Endothelial cell of umbilical vein (primary cell): Measurements from ENCODE around the gene DTL. TPM values are rescaled to one million over a fixed set of nuclear protein-coding genes. Genes with fewer than 3 reads are reported as not detected.

ENCODE experiments used
- BruUV-seq: library from RNA; stranded (reverse); fragments of 400-500 nt; replicated peaks from 2 replicates; lab custom pipeline; 2021; lab: Mats Ljungman, UMichigan
- CTCF ChIA-PET: fragments of 300-600, 350-600 bp; sonication (Branson Sonifier 250); formaldehyde crosslinking; loops from one replicate; lab custom pipeline; 2021; ENCODE audit warnings: antibody characterized with exemption, inconsistent platforms; lab: Charles Lee
- POLR2A ChIA-PET: fragments of 300-600, 350-600 bp; sonication (Branson Sonifier 250); formaldehyde crosslinking; loops from one replicate; lab custom pipeline; 2021; ENCODE audit warnings: antibody characterized with exemption, inconsistent platforms; lab: Charles Lee
- DNase-seq: peaks from one replicate; pipeline ENCODE4 v3.0.0-alpha.2; 2011; ENCODE audit warnings: low read depth, low spot score
- FAIRE-seq: peaks from 2 replicates; lab custom pipeline; 2011; peaks lifted over from hg19 to GRCh38; lab: Jason Lieb, UNC
- H2AFZ ChIP-seq: 2 replicates; pipeline ENCODE4 v1.6.0; 2012; ENCODE audit warnings: low read depth, low read length, control low read depth, inconsistent platforms
- H3K27ac ChIP-seq: 2 replicates; pipeline ENCODE4 v1.5.1; 2011; ENCODE audit warnings: low read depth, mild to moderate bottlenecking, control low read depth, low read length, moderate library complexity; ENCODE audit not compliant: insufficient read depth
- H3K27me3 ChIP-seq, 2 experiments: 2 replicates each; pipeline versions ENCODE4 v1.6.0 to v1.6.1; 2011; ENCODE audit warnings: low read length in 2 of 2, mixed read lengths in 1 of 2; ENCODE audit not compliant: control insufficient read depth in 2 of 2, insufficient read depth in 2 of 2
- H3K36me3 ChIP-seq, 2 experiments: 2 replicates in 1 of 2; 3 replicates in 1 of 2; pipeline ENCODE4 v1.5.1; 2011; ENCODE audit warnings: low read length in 2 of 2, mild to moderate bottlenecking in 1 of 2, moderate library complexity in 1 of 2; ENCODE audit not compliant: control insufficient read depth in 2 of 2, insufficient read depth in 2 of 2; ENCODE audit errors: extremely low read depth in 1 of 2
- H3K4me1 ChIP-seq: 3 replicates; pipeline ENCODE4 v1.5.1; 2011; ENCODE audit warnings: mild to moderate bottlenecking, low read length; ENCODE audit not compliant: control insufficient read depth, insufficient read depth; ENCODE audit errors: extremely low read depth
- H3K4me2 ChIP-seq: 2 replicates; pipeline ENCODE4 v1.6.1; 2011; ENCODE audit warnings: low read length, control low read depth, mixed read lengths; ENCODE audit not compliant: insufficient read depth
- H3K4me3 ChIP-seq, 3 experiments: fragments of 200-600 bp in 1 of 3; sonication (generic), shearing (Covaris generic) in 1 of 3; replicated peaks in 1 of 3; 2 replicates each; pipeline ENCODE4 v1.5.1; 2011 to 2016; ENCODE audit warnings: control low read depth in 3 of 3, low read length in 3 of 3, mild to moderate bottlenecking in 2 of 3, inconsistent platforms in 1 of 3, low read depth in 1 of 3, moderate library complexity in 1 of 3; ENCODE audit not compliant: insufficient read depth in 1 of 3
- H3K79me2 ChIP-seq: 2 replicates; pipeline ENCODE4 v1.6.0; 2012; ENCODE audit warnings: low read length, inconsistent platforms; ENCODE audit not compliant: control insufficient read depth, insufficient read depth
- H3K9ac ChIP-seq: replicated peaks from 2 replicates; pipeline ENCODE3; 2011; ENCODE audit warnings: low read length, control low read depth; ENCODE audit not compliant: insufficient read depth; ENCODE audit errors: extremely low read depth
- H3K9me1 ChIP-seq: replicated peaks from 3 replicates; pipeline ENCODE4 v1.6.0; 2011; ENCODE audit warnings: mild to moderate bottlenecking, low read length; ENCODE audit not compliant: control insufficient read depth, insufficient read depth; ENCODE audit errors: extremely low read depth
- H3K9me3 ChIP-seq: replicated peaks from 2 replicates; pipeline ENCODE4 v1.5.1; 2012; ENCODE audit warnings: low read length, inconsistent platforms; ENCODE audit not compliant: control insufficient read depth, insufficient read depth
- H4K20me1 ChIP-seq: replicated peaks from 2 replicates; pipeline ENCODE3; 2011; ENCODE audit warnings: mild to moderate bottlenecking, low read length; ENCODE audit not compliant: control insufficient read depth, insufficient read depth; ENCODE audit errors: extremely low read depth
- EZH2 ChIP-seq: IDR thresholded peaks from 2 replicates; pipeline ENCODE4 v1.6.1; 2012; ENCODE audit warnings: borderline replicate concordance, low read depth, mild to moderate bottlenecking, moderate library complexity, low read length, inconsistent platforms; ENCODE audit not compliant: severe bottlenecking
- FOS ChIP-seq: IDR thresholded peaks from 2 replicates; pipeline ENCODE4 v1.6.1; 2011; ENCODE audit warnings: mild to moderate bottlenecking, low read length, moderate library complexity, borderline replicate concordance; ENCODE audit not compliant: insufficient read depth
- GATA2 ChIP-seq: IDR thresholded peaks from 2 replicates; pipeline ENCODE4 v1.7.0; 2011; ENCODE audit warnings: low read depth, mild to moderate bottlenecking, moderate library complexity, mixed read lengths, low read length; ENCODE audit not compliant: insufficient read length, insufficient read depth
- JUN ChIP-seq: IDR thresholded peaks from 2 replicates; pipeline ENCODE4 v1.6.1; 2011; ENCODE audit warnings: borderline replicate concordance, low read depth; ENCODE audit not compliant: insufficient read length, insufficient read depth
- MYC ChIP-seq: IDR thresholded peaks from one replicate; pipeline ENCODE4 v1.6.1; 2011; ENCODE audit warnings: mild to moderate bottlenecking, low read depth, low read length
- POLR2A ChIP-seq: IDR thresholded peaks from 2 replicates; pipeline ENCODE4 v1.6.1; 2012; ENCODE audit warnings: low read depth, mild to moderate bottlenecking, control low read depth, low read length
- POLR2AphosphoS5 ChIP-seq: IDR thresholded peaks from 2 replicates; pipeline ENCODE4 v1.6.1; 2012; ENCODE audit warnings: low read depth, mild to moderate bottlenecking, control low read depth, low read length, moderate library complexity; ENCODE audit not compliant: insufficient read depth
- dilution Hi-C: fragments of 300-500 bp; cut with MboI; formaldehyde crosslinking; loops from one replicate; pipeline ENCODE4 v1.15.0; 2019; ENCODE audit warnings: low sequenced_read_pairs; ENCODE audit not compliant: extremely low pct_ligation_motif_present
- intact Hi-C: fragments of 100-400 bp; cut with micrococcal nuclease; formaldehyde crosslinking; loops from one replicate; pipeline ENCODE4 v1.10.0; 2022
- polyA plus RNA-seq, 4 experiments: library from polyadenylated mRNA; depleted of rRNA in 3 of 4; stranded (reverse) in 3 of 4; unstranded in 1 of 4; fragments of >200 nt; gene quantifications; 2 replicates each; pipeline versions ENCODE4 v1.2.1 to v1.2.3, GENCODE V29; 2011 to 2012; ENCODE audit warnings: missing spikeins in 1 of 4
- total RNA-seq: library from RNA; stranded (reverse); gene quantifications from 2 replicates; pipeline ENCODE4 v1.2.3, GENCODE V29; 2021
- TF ChIP-seq, protein P1 (sequence below), 2 donors: IDR thresholded peaks; 1 replicate in 1 of 2; 2 replicates in 1 of 2; pipeline ENCODE4 v1.5.1; 2011; ENCODE audit warnings: low read length in 2 of 2, mild to moderate bottlenecking in 2 of 2, moderate library complexity in 2 of 2, control low read depth in 1 of 2, inconsistent platforms in 1 of 2, low read depth in 1 of 2; ENCODE audit not compliant: insufficient read depth in 1 of 2; ENCODE audit errors: extremely low read depth in 1 of 2
- TF ChIP-seq, protein P2 (sequence below): IDR thresholded peaks from 2 replicates; pipeline ENCODE4 v1.6.1; 2011; ENCODE audit not compliant: insufficient read depth, insufficient read length

DTL gene
- total and polyA plus RNA-seq, 2 donors (not counting 3 experiments of a cell fraction or from before 2014, with no cell fraction given) = 11.2 to 26.5 TPM

DNA sequence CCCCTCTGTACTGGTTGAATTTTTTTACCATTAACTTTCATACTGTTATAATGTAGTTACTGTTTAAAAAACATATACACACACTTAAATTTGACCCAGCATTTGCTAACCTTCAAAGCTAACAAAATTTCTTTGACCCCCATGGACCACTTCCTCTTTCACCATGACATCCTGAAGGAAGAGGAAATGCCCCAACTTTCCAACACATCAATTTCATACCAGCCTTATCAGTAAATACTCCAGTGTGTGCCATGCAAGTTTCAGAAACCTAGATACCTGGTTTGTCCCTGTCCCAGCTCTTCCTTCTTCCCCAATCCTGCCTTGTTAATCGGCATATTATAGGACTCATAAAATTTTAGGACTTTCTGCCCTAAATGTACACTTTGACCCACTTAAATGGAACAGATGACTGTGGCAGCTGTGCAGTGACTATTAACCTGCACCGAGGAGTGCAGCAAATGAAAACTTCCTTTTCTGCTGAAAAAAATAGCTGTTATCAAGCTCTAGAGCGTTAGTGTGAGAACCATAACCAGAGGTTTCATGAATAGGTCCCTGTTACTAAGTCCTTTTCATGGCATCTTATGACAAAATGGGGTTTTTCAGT, 54.1 kb downstream of the DTL start:
- no TSS peak for BruUV-seq
- CTCF ChIA-PET = interaction anchor here (1.1 to 3.3 kb wide), 6 partner anchors 16 to 409 kb away, joined by 3 to 31 read pairs (median 4); no protein-coding TSS in a partner anchor
- H3K4me2 ChIP-seq = no peak overlapping the region
- POLR2A ChIA-PET = no interaction called here
- H2AFZ ChIP-seq = no peak overlapping the region
- peaks cover 7% of the 10 kb centered on the region for H3K4me1 ChIP-seq
- no peak for DNase-seq
- H3K36me3 ChIP-seq = peaks cover 0 to 3% of the 10 kb centered on the region in 2 experiments
- no peaks in the 10 kb centered on the region for H4K20me1 ChIP-seq
- H3K79me2 ChIP-seq = no peaks in the 10 kb centered on the region
- no peak for TF ChIP-seq JUN
- TF ChIP-seq, protein P1, sequence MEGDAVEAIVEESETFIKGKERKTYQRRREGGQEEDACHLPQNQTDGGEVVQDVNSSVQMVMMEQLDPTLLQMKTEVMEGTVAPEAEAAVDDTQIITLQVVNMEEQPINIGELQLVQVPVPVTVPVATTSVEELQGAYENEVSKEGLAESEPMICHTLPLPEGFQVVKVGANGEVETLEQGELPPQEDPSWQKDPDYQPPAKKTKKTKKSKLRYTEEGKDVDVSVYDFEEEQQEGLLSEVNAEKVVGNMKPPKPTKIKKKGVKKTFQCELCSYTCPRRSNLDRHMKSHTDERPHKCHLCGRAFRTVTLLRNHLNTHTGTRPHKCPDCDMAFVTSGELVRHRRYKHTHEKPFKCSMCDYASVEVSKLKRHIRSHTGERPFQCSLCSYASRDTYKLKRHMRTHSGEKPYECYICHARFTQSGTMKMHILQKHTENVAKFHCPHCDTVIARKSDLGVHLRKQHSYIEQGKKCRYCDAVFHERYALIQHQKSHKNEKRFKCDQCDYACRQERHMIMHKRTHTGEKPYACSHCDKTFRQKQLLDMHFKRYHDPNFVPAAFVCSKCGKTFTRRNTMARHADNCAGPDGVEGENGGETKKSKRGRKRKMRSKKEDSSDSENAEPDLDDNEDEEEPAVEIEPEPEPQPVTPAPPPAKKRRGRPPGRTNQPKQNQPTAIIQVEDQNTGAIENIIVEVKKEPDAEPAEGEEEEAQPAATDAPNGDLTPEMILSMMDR (IDR thresholded peaks at IDR 0.05; ENCODE audit: extremely low read depth in 1 of 2, insufficient read depth in 1 of 2, low read depth in 1 of 2, low read length in 2 of 2) = no peak
- no peak for TF ChIP-seq MYC
- no peak for TF ChIP-seq EZH2
- no peak for TF ChIP-seq FOS
- no peak for TF ChIP-seq POLR2AphosphoS5
- TF ChIP-seq GATA2 = no peak
- TF ChIP-seq POLR2A = no peak
- TF ChIP-seq, protein P2, sequence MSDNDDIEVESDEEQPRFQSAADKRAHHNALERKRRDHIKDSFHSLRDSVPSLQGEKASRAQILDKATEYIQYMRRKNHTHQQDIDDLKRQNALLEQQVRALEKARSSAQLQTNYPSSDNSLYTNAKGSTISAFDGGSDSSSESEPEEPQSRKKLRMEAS = no peak
- no peak overlapping the region for H3K9ac ChIP-seq
- dilution Hi-C loops (no loop called here), intact Hi-C loops (loop anchor here (5.0 kb wide), 1 partner anchor 78 kb away; no protein-coding TSS in a partner anchor)
- H3K9me1 ChIP-seq = no peaks in the 10 kb centered on the region
- no peak overlapping the region for H3K27ac ChIP-seq
- H3K9me3 ChIP-seq = no peaks in the 10 kb centered on the region
- H3K4me3 ChIP-seq = no peak overlapping the region
- no peaks in the 10 kb centered on the region for H3K27me3 ChIP-seq
- FAIRE-seq = no peak
